Tibial artery (tissue), 4 donors: ENCODE measurements around the gene TGDS.
A peak's percentile ranks its signal among the peaks of the same experiment; 100 is the strongest.
"Not testable (repeated sequence)": the region's sequence is repeated elsewhere in the genome, so short reads cannot be mapped to it uniquely, and the experiment has no call there.

Source experiments
- DNase-seq, 2 donors: peaks; one replicate each; pipeline ENCODE4 v3.0.0-alpha.2; 2019
- H3K27ac ChIP-seq, 2 donors: fragments of 200-600 bp; sonication (generic) in 1 of 2; 1 replicate in 1 of 2; 2 replicates in 1 of 2; pipeline ENCODE4 v1.5.1; 2018 to 2019; ENCODE audit warnings: mild to moderate bottlenecking in 1 of 2
- H3K27me3 ChIP-seq, 2 donors: fragments of 200-600 bp; sonication (generic) in 1 of 2; one replicate each; pipeline versions ENCODE4 v1.5.1 to v1.6.0; 2016 to 2019
- H3K36me3 ChIP-seq, 3 donors: fragments of 200-600 bp; sonication (generic) in 2 of 3; one replicate each; pipeline ENCODE4 v1.5.1; 2016 to 2019; ENCODE audit warnings: mild to moderate bottlenecking in 2 of 3
- H3K4me1 ChIP-seq, 4 donors: fragments of 200-600 bp; sonication (generic) in 2 of 4; 1 replicate in 3 of 4; 2 replicates in 1 of 4; pipeline ENCODE4 v1.5.1; 2016 to 2019
- H3K4me3 ChIP-seq, 2 donors: fragments of 200-600 bp; sonication (generic) in 1 of 2; 1 replicate in 1 of 2; 2 replicates in 1 of 2; pipeline ENCODE4 v1.5.1; 2018 to 2019; ENCODE audit warnings: mild to moderate bottlenecking in 2 of 2
- H3K9me3 ChIP-seq, 3 donors: fragments of 200-600 bp; sonication (generic) in 1 of 3; one replicate each; pipeline ENCODE4 v1.5.1; 2016 to 2019
- intact Hi-C: fragments of 100-400 bp; cut with DNase I; formaldehyde crosslinking; loops from one replicate; pipeline ENCODE4 v1.15.0; 2023; ENCODE audit warnings: low total_unique reads
- TF ChIP-seq, protein P1 (sequence below), 2 experiments: fragments of 200-600 bp in 1 of 2; fragments of 450-650 bp in 1 of 2; IDR thresholded peaks; one replicate each; pipeline ENCODE4 v1.5.1; 2017 to 2019; ENCODE audit warnings: antibody characterized with exemption in 2 of 2, mild to moderate bottlenecking in 1 of 2, moderate library complexity in 1 of 2

Gene TGDS, protein sequence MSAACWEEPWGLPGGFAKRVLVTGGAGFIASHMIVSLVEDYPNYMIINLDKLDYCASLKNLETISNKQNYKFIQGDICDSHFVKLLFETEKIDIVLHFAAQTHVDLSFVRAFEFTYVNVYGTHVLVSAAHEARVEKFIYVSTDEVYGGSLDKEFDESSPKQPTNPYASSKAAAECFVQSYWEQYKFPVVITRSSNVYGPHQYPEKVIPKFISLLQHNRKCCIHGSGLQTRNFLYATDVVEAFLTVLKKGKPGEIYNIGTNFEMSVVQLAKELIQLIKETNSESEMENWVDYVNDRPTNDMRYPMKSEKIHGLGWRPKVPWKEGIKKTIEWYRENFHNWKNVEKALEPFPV

DNA sequence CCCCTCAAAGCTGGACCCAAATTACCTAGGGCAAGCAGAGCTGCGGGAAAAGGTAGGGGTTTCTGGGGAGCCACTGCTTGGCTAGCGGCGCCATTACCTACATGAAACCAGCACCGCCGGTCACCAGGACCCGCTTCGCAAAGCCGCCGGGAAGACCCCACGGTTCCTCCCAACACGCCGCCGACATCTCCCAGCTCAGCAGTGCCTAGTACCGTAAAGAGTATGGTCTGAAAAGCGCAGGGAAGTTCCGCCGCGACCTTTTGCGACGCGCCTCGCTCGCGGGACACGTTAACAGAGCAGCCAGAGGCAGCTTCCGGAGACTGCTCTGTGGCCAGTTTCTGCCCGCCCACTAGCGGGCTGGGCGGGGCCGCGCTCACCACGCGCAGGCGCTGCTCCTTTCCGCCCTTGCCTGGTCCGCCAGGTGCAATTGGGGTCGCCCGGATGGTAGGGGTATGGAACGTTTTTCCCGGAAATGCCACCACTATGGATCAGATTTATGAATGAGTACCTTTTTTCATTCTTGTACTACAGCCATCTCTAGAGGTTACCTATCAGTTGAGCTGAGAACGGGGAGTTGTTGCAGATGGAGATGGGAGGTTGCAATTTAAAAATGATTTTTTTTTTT is at the start of gene TGDS:
Gene TGDS (minus strand): TSS at position 203 of the 625 bp plus-strand sequence. CDS start 16 bp downstream, at position 187.
- DNase-seq: peak; percentile 90 to 96
- Histone ChIP-seq H3K4me1 (peaks cover 0 to 18% (median 15%) of the 10 kb centered on the region in 4 donors), H3K36me3 (peaks cover 0 to 19% (median 13%) of the 10 kb centered on the region in 3 donors), H3K4me3 (peak within 1 kb of the TSS; percentile 77 to 93), H3K27ac (peak within 1 kb of the TSS; percentile 71 to 86), H3K9me3 (no peaks in the 10 kb centered on the region), H3K27me3 (no peaks in the 10 kb centered on the region)
- TF ChIP-seq, protein P1, sequence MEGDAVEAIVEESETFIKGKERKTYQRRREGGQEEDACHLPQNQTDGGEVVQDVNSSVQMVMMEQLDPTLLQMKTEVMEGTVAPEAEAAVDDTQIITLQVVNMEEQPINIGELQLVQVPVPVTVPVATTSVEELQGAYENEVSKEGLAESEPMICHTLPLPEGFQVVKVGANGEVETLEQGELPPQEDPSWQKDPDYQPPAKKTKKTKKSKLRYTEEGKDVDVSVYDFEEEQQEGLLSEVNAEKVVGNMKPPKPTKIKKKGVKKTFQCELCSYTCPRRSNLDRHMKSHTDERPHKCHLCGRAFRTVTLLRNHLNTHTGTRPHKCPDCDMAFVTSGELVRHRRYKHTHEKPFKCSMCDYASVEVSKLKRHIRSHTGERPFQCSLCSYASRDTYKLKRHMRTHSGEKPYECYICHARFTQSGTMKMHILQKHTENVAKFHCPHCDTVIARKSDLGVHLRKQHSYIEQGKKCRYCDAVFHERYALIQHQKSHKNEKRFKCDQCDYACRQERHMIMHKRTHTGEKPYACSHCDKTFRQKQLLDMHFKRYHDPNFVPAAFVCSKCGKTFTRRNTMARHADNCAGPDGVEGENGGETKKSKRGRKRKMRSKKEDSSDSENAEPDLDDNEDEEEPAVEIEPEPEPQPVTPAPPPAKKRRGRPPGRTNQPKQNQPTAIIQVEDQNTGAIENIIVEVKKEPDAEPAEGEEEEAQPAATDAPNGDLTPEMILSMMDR (IDR thresholded peaks at IDR 0.05): no peak
- intact Hi-C loops: loop anchor here (5.0 kb wide), 1 partner anchor 49 kb away; no protein-coding TSS in a partner anchor

DNA sequence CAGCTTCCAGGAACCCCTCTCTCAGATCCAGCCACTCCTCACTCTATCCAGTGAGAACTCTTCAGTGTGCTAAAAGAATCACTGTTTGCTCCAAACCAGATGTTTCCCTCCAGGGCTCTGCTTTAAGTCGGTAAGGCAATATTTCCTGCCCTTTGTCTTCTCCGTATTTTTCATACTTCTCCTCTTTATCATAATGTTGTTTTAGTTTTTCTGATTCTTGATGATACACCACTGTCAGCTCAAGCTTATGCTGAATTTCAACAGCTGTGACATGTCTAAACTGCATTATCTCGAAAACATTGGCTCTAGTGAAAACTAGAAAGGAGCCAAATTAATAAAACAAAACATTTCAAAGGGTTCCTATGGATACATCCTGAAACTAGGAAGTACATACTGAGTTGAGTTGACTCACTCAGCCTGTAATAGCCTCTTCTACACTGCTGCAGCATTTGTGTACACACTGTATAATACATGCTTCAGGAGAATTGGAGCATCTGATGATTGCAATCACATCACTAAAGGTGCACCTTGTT is 45.5 kb upstream of the TGDS start:
- Histone ChIP-seq H3K4me1 (no peaks in the 10 kb centered on the region), H3K27me3 (no peaks in the 10 kb centered on the region), H3K4me3 (no peak overlapping the region), H3K36me3 (no peaks in the 10 kb centered on the region), H3K27ac (no peak overlapping the region), H3K9me3 (peaks cover 0 to 8% (median 0%) of the 10 kb centered on the region in 3 donors)
- TF ChIP-seq, protein P1 (IDR thresholded peaks at IDR 0.05): no peak
- intact Hi-C loops: no loop called here
- no peak for DNase-seq

DNA sequence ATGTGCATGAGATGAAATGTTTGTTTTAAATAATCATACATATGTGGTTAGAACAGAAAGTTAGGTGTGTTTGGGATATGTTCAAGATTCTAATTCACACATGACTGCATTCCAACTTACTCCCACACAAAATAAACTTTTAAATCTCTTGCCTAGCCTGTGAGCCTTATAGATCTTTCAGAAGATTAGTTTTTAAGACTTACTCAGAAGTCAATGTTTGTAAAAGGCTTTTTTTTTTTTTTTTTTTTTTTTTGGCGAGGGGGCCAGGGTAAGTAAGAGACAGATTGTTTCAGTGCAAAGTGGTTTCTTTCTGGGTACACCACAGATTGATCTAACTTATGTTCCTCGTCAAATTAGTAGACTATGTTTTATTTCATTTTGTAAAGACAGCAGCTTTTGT is 44.8 kb upstream of the TGDS start:
- Histone ChIP-seq H3K9me3 (peaks cover 0 to 8% (median 0%) of the 10 kb centered on the region in 3 donors), H3K4me1 (no peaks in the 10 kb centered on the region), H3K27me3 (no peaks in the 10 kb centered on the region), H3K27ac (no peak overlapping the region), H3K4me3 (no peak overlapping the region), H3K36me3 (no peaks in the 10 kb centered on the region)
- no peak for DNase-seq
- TF ChIP-seq, protein P1 (IDR thresholded peaks at IDR 0.05): no peak
- intact Hi-C loops: no loop called here

DNA sequence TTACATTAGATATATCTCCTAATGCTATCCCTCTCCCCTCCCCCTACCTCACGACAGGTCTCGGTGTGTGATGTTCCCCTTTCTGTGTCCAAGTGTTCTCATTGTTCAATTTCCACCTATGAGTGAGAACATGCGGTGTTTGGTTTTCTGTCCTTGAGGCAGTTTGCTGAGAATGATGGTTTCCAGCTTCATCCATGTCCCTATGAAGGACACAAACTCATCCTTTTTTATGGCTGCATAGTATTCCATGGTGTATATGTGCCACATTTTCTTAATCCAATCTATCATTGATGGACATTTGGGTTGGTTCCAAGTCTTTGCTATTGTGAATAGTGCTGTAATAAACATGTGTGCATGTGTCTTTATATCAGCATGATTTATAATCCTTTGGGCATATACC is 41.7 kb upstream of the TGDS start:
- H3K36me3 ChIP-seq, intact Hi-C loops, DNase-seq, H3K4me1 ChIP-seq, H3K27ac ChIP-seq, H3K27me3 ChIP-seq, H3K4me3 ChIP-seq, H3K9me3 ChIP-seq: not testable (repeated sequence)

DNA sequence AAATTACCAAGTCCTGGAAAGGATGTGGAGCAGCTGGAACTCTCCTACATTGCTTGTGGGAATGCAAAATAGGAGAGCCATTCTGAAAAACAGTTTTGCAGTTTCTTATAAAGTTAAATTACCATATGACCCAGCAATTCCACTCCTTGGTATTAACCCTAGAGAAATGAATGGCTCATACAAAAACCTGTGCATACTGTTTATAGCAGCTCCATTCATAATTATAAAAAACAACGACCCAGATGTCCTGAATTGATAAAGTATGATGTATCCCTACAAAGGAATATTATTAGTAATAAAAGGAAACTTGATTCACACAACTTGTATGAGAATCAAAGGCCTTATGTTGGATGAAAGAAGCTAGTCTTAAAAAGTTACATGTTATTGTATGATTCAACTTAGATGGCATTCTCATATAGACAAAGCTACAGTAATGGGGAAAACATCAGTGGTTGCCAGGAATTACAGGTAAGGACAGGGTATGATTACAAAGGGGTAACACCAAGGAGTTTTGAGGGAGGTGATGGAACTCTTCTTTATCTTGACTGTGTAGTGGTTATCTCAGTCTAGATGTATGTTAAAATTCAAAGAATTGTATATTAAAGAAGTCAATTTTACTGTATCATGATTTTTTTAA is 41.1 kb upstream of the TGDS start:
- H3K27ac ChIP-seq: no peak overlapping the region
- DNase-seq: no peak
- peaks cover 0 to 8% (median 4%) of the 10 kb centered on the region in 3 donors for H3K36me3 ChIP-seq
- no peaks in the 10 kb centered on the region for H3K27me3 ChIP-seq
- no peak overlapping the region for H3K4me3 ChIP-seq
- peaks cover 0 to 8% (median 0%) of the 10 kb centered on the region in 3 donors for H3K9me3 ChIP-seq
- TF ChIP-seq, protein P1 (IDR thresholded peaks at IDR 0.05): no peak
- intact Hi-C loops: no loop called here
- no peaks in the 10 kb centered on the region for H3K4me1 ChIP-seq

DNA sequence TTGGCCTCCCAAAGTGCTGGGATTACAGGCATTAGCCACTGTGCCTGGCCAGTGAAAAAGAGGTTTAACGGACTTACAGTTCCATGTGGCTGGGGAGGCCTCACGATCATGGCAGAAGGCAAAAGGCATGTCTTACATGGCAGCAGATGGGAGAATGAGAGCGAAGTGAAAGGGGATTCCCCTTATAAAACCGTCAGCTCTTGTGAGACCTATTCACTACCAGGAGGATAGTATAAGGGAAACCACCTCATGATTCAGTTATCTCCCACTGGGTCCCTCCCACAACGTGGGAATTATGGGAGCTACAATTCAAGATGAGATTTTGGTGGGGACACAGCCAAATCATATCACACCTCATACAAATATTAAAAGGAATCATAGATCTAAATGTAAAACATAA is 40.1 kb upstream of the TGDS start:
- intact Hi-C loops, H3K27ac ChIP-seq, H3K27me3 ChIP-seq: not testable (repeated sequence)

More for the DNA sequence above, 40.1 kb upstream of the TGDS start:
- not testable (repeated sequence) for H3K9me3 ChIP-seq, H3K4me1 ChIP-seq, H3K4me3 ChIP-seq, DNase-seq, H3K36me3 ChIP-seq
